Kidney epithelial cell (primary cell): ENCODE data around the gene PMEPA1. TPM values are rescaled to one million over a fixed set of nuclear protein-coding genes. Genes with fewer than 3 reads are reported as not detected.

ENCODE experiments used
- DNase-seq: peaks from one replicate; pipeline ENCODE4 v3.0.0-alpha.2; 2010; ENCODE audit warnings: low read depth
- H3K27me3 ChIP-seq: 2 replicates; pipeline ENCODE4 v1.6.0; 2011; ENCODE audit warnings: low read length; ENCODE audit not compliant: control insufficient read depth, insufficient read depth
- H3K36me3 ChIP-seq: 2 replicates; pipeline ENCODE4 v1.5.1; 2011; ENCODE audit warnings: low read length; ENCODE audit not compliant: control insufficient read depth, insufficient read depth
- H3K4me3 ChIP-seq: 2 replicates; pipeline ENCODE4 v1.5.1; 2011; ENCODE audit warnings: low read depth, mild to moderate bottlenecking, control low read depth, low read length
- total RNA-seq: library from RNA; depleted of rRNA; stranded (reverse); fragments of >200 nt; gene quantifications from 2 replicates; pipeline ENCODE4 v1.2.3, GENCODE V29; 2015
- TF ChIP-seq, protein P1 (sequence below): IDR thresholded peaks from 2 replicates; pipeline ENCODE4 v1.5.1; 2011; ENCODE audit warnings: mild to moderate bottlenecking, moderate library complexity, low read length, control low read depth, inconsistent platforms; ENCODE audit not compliant: insufficient read depth, poor library complexity, severe bottlenecking

Gene PMEPA1
- total RNA-seq, 1 donor from 2014 or later: 244 TPM

DNA sequence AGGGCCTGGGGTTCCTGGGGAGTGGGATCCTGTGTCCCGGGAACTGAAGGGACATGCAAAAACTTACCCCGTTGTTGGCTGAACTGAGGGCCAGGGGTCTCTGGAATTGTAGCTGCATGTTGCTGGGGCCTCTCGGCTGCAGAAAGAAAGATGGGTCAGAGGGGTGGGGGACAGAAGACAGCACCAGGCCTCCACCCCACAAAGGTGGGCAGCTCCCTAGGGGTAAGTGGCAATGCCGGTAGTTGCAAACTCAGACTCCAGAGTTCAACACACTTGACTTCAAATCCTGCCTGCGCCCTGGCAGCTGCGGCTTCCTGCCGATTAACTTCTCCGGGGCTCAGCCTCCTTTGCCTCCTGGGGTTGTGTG is 94.4 kb downstream of the PMEPA1 start:
- Histone ChIP-seq H3K27me3 (peaks cover 22% of the 10 kb centered on the region), H3K4me3 (no peak overlapping the region), H3K36me3 (no peaks in the 10 kb centered on the region)
- DNase-seq: no peak
- TF ChIP-seq, protein P1, sequence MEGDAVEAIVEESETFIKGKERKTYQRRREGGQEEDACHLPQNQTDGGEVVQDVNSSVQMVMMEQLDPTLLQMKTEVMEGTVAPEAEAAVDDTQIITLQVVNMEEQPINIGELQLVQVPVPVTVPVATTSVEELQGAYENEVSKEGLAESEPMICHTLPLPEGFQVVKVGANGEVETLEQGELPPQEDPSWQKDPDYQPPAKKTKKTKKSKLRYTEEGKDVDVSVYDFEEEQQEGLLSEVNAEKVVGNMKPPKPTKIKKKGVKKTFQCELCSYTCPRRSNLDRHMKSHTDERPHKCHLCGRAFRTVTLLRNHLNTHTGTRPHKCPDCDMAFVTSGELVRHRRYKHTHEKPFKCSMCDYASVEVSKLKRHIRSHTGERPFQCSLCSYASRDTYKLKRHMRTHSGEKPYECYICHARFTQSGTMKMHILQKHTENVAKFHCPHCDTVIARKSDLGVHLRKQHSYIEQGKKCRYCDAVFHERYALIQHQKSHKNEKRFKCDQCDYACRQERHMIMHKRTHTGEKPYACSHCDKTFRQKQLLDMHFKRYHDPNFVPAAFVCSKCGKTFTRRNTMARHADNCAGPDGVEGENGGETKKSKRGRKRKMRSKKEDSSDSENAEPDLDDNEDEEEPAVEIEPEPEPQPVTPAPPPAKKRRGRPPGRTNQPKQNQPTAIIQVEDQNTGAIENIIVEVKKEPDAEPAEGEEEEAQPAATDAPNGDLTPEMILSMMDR: no peak

DNA sequence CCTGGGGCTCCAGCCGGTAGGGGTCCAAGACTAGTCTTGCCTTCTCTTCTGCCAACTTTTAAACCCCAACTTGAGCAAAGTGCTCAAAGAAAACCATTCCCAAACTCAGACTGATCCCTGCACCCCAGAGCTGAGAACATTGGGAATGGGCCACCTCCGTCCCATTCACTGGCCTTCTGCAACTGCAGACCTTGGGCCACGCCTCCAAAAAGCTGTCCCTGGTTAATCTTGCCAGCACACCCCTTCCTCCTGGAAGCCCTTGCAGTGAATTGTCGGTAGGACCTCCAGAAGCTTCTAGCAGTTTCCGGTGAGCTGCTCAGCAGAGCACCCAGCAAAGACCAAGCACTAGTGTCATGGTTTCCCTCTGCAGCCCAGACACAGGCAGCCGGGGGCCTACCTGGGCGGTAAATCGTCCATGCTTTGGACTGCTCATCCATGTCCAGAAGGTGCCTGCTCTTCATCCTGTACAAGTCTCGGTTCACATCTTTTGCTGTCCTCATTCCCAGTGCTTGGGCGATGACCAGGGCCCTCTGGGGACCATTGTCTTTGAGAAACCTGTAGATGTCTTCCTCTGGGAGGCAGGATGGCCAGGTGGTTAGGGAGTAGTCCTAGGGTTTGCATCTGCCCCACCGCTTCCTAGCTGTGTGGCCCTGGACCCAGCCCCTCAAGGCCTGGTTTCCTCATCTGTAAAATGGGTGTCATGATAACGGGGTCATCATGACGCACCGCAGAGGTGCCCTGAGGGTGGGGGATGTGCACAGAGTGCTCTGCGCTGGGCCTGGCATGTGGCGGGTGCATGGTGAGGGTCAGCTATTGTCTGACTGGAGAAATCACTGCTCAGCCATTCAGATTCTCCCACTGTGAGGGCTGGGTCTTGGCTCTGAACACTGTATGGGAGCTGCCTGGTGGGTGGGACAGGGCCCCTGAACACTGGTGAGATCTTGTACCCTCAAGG is 95.0 kb downstream of the PMEPA1 start:
- no peak for DNase-seq
- no peak overlapping the region for H3K4me3 ChIP-seq
- TF ChIP-seq, protein P1: no peak
- H3K27me3 ChIP-seq: peaks cover 29% of the 10 kb centered on the region
- H3K36me3 ChIP-seq: no peaks in the 10 kb centered on the region

DNA sequence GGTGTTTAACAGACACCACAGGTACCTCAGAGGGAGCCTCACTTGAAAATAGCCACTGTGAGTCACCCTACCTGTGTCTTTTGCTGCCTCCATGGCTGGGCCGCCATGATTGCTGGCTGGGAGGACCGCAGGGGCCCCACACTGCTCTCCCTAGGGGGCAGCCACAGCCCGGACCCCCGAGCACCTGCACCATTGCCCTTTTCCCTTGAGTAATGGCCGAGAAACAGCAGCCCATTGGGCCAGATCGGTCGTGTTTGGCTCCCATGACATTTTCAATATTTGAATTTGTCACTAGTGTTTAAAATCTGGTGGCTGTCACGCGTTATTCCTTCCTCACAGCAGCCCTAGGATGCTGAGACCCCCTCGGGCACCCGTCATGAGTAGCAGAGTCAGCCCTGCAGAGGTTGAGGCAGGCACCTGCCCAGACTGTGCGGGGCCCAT is 96.3 kb downstream of the PMEPA1 start:
- Histone ChIP-seq H3K4me3 (no peak overlapping the region), H3K36me3 (no peaks in the 10 kb centered on the region), H3K27me3 (peaks cover 40% of the 10 kb centered on the region)
- TF ChIP-seq, protein P1: no peak
- no peak for DNase-seq

DNA sequence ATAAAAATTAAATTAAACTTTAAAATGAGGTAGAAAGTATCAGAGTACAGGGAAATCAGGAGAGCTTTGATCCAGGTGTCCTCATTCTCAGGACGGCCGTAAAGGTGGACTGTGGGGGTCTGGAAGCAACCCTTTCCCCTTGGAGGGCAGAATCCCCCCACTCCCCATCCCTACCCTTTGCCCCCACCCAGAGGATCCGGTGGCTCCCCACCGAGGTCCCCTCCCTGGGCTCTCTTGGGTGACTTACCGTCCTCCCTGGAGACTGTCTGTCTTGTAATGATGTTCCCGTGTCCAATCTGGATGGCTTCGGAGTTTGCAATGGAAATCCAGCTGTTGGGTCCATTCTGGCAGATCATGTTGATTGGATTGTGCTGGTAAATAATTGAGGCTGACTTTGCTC is 96.9 kb downstream of the PMEPA1 start:
- TF ChIP-seq, protein P1: no peak
- DNase-seq: no peak
- H3K4me3 ChIP-seq: no peak overlapping the region
- peaks cover 40% of the 10 kb centered on the region for H3K27me3 ChIP-seq
- H3K36me3 ChIP-seq: no peaks in the 10 kb centered on the region

DNA sequence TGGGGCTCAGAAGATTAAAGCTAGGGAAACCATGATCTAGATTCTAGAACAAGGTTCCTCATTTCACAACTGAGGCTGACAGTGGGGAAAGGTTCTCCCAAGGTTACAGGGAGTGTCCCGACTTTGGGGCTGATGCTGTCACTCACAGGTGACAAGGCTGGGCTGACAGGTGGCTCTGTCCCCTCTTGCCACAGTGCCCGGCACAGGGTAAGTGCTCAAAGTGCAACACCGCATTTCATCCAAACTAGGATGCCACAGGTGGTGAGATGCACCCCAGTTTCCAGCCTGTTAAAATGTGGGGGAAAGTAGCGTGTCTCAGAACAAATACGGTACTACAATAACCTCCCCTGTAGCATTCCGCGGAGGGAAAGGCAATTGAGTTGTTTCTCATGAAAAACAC is 97.4 kb downstream of the PMEPA1 start:
- TF ChIP-seq, protein P1: no peak
- H3K27me3 ChIP-seq: peaks cover 40% of the 10 kb centered on the region
- H3K4me3 ChIP-seq: no peak overlapping the region
- H3K36me3 ChIP-seq: no peaks in the 10 kb centered on the region
- no peak for DNase-seq
